ENCODE results near the gene IRAK2.

DNA sequence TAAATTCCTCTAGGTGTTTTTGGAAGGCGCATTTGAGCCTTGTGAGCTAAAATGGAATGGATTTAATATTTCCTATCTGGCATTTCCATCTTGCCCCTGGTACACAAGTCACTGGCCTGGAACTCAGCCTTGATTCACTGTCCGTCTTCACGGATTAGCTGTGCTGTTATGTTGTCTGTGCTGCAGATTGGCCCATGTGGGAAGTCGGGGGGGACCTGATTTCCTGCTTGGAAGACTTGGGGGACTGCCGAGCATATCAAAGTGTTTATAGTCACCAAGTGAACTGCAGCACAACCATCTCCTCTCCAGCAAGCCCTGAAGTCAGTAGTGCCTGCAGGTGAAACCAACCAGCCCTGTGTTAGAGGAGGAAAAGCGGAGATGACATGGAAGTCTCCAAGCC is 115.9 kb downstream of the IRAK2 start:
- TF ChIP-seq, protein P1, sequence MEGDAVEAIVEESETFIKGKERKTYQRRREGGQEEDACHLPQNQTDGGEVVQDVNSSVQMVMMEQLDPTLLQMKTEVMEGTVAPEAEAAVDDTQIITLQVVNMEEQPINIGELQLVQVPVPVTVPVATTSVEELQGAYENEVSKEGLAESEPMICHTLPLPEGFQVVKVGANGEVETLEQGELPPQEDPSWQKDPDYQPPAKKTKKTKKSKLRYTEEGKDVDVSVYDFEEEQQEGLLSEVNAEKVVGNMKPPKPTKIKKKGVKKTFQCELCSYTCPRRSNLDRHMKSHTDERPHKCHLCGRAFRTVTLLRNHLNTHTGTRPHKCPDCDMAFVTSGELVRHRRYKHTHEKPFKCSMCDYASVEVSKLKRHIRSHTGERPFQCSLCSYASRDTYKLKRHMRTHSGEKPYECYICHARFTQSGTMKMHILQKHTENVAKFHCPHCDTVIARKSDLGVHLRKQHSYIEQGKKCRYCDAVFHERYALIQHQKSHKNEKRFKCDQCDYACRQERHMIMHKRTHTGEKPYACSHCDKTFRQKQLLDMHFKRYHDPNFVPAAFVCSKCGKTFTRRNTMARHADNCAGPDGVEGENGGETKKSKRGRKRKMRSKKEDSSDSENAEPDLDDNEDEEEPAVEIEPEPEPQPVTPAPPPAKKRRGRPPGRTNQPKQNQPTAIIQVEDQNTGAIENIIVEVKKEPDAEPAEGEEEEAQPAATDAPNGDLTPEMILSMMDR (IDR thresholded peaks at IDR 0.05; ENCODE audit: low read length): no peak
- TF ChIP-seq EZH2 (IDR thresholded peaks at IDR 0.05; ENCODE audit: borderline replicate concordance, low read length): no peak

All from OCI-LY1 (cell line).